ENCODE measurements around the gene ROMO1.

GRCh38 chr20:35669681-35670080 is 29.5 kb upstream of the ROMO1 start:
- no peak for TF ChIP-seq POLR2A (IDR thresholded peaks at IDR 0.05)
- TF ChIP-seq, protein P1, sequence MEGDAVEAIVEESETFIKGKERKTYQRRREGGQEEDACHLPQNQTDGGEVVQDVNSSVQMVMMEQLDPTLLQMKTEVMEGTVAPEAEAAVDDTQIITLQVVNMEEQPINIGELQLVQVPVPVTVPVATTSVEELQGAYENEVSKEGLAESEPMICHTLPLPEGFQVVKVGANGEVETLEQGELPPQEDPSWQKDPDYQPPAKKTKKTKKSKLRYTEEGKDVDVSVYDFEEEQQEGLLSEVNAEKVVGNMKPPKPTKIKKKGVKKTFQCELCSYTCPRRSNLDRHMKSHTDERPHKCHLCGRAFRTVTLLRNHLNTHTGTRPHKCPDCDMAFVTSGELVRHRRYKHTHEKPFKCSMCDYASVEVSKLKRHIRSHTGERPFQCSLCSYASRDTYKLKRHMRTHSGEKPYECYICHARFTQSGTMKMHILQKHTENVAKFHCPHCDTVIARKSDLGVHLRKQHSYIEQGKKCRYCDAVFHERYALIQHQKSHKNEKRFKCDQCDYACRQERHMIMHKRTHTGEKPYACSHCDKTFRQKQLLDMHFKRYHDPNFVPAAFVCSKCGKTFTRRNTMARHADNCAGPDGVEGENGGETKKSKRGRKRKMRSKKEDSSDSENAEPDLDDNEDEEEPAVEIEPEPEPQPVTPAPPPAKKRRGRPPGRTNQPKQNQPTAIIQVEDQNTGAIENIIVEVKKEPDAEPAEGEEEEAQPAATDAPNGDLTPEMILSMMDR (IDR thresholded peaks at IDR 0.05): no peak

All from Peyer's patch (tissue), 4 donors.